PC-3 (cell line): ENCODE data around the gene B4GALNT1. TPM values are rescaled to one million over a fixed set of nuclear protein-coding genes. Genes with fewer than 3 reads are reported as not detected.
"Not testable (repeated sequence)": the region's sequence is repeated elsewhere in the genome, so short reads cannot be mapped to it uniquely, and the experiment has no call there.

Experiments used
- ATAC-seq: fragments of 200-7000 bp; cut with Tn5 transposase; 2 replicates; pipeline ENCODE4 v1.9.1; 2020; ENCODE audit warnings: mild to moderate bottlenecking, moderate library complexity
- BruUV-seq: library from RNA; stranded (reverse); fragments of 400-500 nt; replicated peaks from 2 replicates; lab custom pipeline; 2021; lab: Mats Ljungman, UMichigan
- CTCF ChIA-PET: fragments of 300-600 bp; sonication (Branson Sonifier 250); formaldehyde crosslinking; loops from one replicate; lab custom pipeline; 2022; ENCODE audit warnings: antibody characterized with exemption; lab: Charles Lee
- POLR2A ChIA-PET: fragments of 300-600 bp; sonication (Branson Sonifier 250); formaldehyde crosslinking; loops from one replicate; lab custom pipeline; 2022; ENCODE audit warnings: antibody characterized with exemption; ENCODE audit not compliant: unreplicated experiment; lab: Charles Lee
- DNase-seq: peaks from one replicate; pipeline ENCODE4 v3.0.0-alpha.2; 2015
- H2AFZ ChIP-seq: fragments of 300-600 bp; sonication (generic); 2 replicates; pipeline ENCODE4 v1.6.0; 2016; ENCODE audit warnings: antibody characterized with exemption, low read length
- H3F3A ChIP-seq: fragments of 300-600 bp; sonication (generic); one replicate; pipeline ENCODE4 v1.6.0; 2017; ENCODE audit warnings: antibody characterized with exemption, low read length, control low read depth, mild to moderate bottlenecking; ENCODE audit not compliant: unreplicated experiment
- H3K27ac ChIP-seq: fragments of 300-600 bp; sonication (generic); 2 replicates; pipeline ENCODE4 v1.5.1; 2016; ENCODE audit warnings: mild to moderate bottlenecking, low read length
- H3K27me3 ChIP-seq: fragments of 300-600 bp; sonication (generic); 2 replicates; pipeline ENCODE4 v1.6.1; 2016; ENCODE audit warnings: low read length, mixed read lengths
- H3K36me3 ChIP-seq: fragments of 300-600 bp; sonication (generic); 2 replicates; pipeline ENCODE4 v1.6.1; 2016; ENCODE audit warnings: low read depth, mixed run types, low read length, mixed read lengths
- H3K4me1 ChIP-seq: fragments of 300-600 bp; sonication (generic); 2 replicates; pipeline ENCODE4 v1.5.1; 2016; ENCODE audit warnings: low read length; ENCODE audit not compliant: insufficient read depth
- H3K4me2 ChIP-seq: fragments of 300-600 bp; sonication (generic); 2 replicates; pipeline ENCODE4 v1.6.0; 2016; ENCODE audit warnings: low read length
- H3K4me3 ChIP-seq: fragments of 300-600 bp; sonication (generic); 2 replicates; pipeline ENCODE4 v1.5.1; 2016; ENCODE audit warnings: mild to moderate bottlenecking, low read length, mixed read lengths
- H3K79me2 ChIP-seq: fragments of 300-600 bp; sonication (generic); 2 replicates; pipeline ENCODE4 v1.6.1; 2017; ENCODE audit warnings: low read length, mixed read lengths
- H3K9ac ChIP-seq: fragments of 300-600 bp; sonication (generic); 2 replicates; pipeline ENCODE4 v1.6.0; 2016; ENCODE audit warnings: mild to moderate bottlenecking, low read length
- H3K9me2 ChIP-seq: fragments of 300-600 bp; sonication (generic); replicated peaks from 2 replicates; pipeline ENCODE4 v1.6.1; 2016; ENCODE audit warnings: mixed run types, low read length, mixed read lengths
- H3K9me3 ChIP-seq: fragments of 300-600 bp; sonication (generic); 2 replicates; pipeline ENCODE4 v1.6.1; 2016; ENCODE audit warnings: low read length, mixed read lengths
- H4K20me1 ChIP-seq: fragments of 300-600 bp; sonication (generic); 2 replicates; pipeline ENCODE4 v1.6.1; 2016; ENCODE audit warnings: low read length, mixed read lengths
- CTCF ChIP-seq: fragments of 300-600 bp; sonication (generic); conservative IDR thresholded peaks from 2 replicates; pipeline ENCODE4 v1.5.1; 2017; ENCODE audit warnings: antibody characterized with exemption, low read depth, mild to moderate bottlenecking, low read length
- EZH2 ChIP-seq: fragments of 300-600 bp; sonication (generic); IDR thresholded peaks from one replicate; pipeline ENCODE4 v1.6.1; 2017; ENCODE audit warnings: antibody characterized with exemption, mild to moderate bottlenecking, low read length; ENCODE audit not compliant: unreplicated experiment
- EZH2phosphoT487 ChIP-seq: fragments of 300-600 bp; sonication (generic); IDR thresholded peaks from 2 replicates; pipeline ENCODE4 v1.6.1; 2018; ENCODE audit warnings: mild to moderate bottlenecking, antibody characterized with exemption, low read length, borderline replicate concordance
- intact Hi-C: fragments of 100-400 bp; cut with micrococcal nuclease; formaldehyde crosslinking; loops from 2 replicates; pipeline ENCODE4 v1.9.0; 2023
- total RNA-seq: library from RNA; depleted of rRNA; stranded (reverse); fragments of >200 nt; gene quantifications from 2 replicates; pipeline ENCODE4 v1.2.3, GENCODE V29; 2014

B4GALNT1 gene
- total RNA-seq, 1 experiment from 2014 or later = 39.0 TPM

- H3F3A ChIP-seq = no peaks in the 10 kb centered on the region
- H4K20me1 ChIP-seq = peaks cover 10% of the 10 kb centered on the region; the same call in 1 of the 2 replicates
- no peaks in the 10 kb centered on the region for H3K9me3 ChIP-seq
- H3K36me3 ChIP-seq = peaks cover 7% of the 10 kb centered on the region; the same call in 1 of the 2 replicates
- ATAC-seq (peak; percentile 93), DNase-seq (peak; percentile 91)
- TF ChIP-seq EZH2 (no peak), EZH2phosphoT487 (no peak), CTCF (no peak)
- ChIA-PET CTCF (no interaction called here), POLR2A (no interaction called here)
- peaks cover 21% of the 10 kb centered on the region for H3K4me1 ChIP-seq
- H3K27ac ChIP-seq = peak within 1 kb of the TSS; percentile 11; the same call in 1 of the 2 replicates
- no peaks in the 10 kb centered on the region for H3K9me2 ChIP-seq
- H3K4me3 ChIP-seq = peak within 1 kb of the TSS; percentile 98
- TSS peak; percentile 54 for BruUV-seq
- intact Hi-C loops = no loop called here
- H3K27me3 ChIP-seq = no peaks in the 10 kb centered on the region
- peak within 1 kb of the TSS; percentile 82 for H3K9ac ChIP-seq
- H2AFZ ChIP-seq = peak within 1 kb of the TSS; percentile 88
- H3K79me2 ChIP-seq = peaks cover 33% of the 10 kb centered on the region
- H3K4me2 ChIP-seq = peak within 1 kb of the TSS; percentile 94
These were observed 41.9 kb downstream of the B4GALNT1 start, which contains the start of gene PIP4K2C for GRCh38 chr12:57590864-57591781. Gene PIP4K2C (plus strand): TSS chr12:57591192. CDS start chr12:57591290, 98 bp downstream.

DNA sequence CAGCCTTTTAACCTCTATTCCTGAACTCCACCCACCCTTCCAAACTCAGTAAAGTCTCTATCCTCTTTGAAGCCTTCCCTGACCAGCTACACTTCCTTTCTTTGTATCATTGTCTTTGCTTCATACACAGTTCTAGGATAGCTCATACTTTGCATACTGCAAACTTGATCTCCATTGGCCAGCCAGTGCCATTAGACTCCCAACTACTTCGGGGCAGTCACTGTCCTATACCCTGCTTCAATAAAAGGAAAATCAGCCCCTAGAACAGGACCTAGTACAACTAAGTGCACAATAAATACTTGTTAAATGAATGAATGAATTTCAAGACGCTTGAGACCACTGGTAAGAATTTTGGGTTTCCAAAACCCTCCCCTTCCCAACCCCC lies 42.5 kb downstream of the B4GALNT1 start:
- TSS peak; percentile 60 for BruUV-seq
- ChIA-PET POLR2A (no interaction called here), CTCF (no interaction called here)

DNA sequence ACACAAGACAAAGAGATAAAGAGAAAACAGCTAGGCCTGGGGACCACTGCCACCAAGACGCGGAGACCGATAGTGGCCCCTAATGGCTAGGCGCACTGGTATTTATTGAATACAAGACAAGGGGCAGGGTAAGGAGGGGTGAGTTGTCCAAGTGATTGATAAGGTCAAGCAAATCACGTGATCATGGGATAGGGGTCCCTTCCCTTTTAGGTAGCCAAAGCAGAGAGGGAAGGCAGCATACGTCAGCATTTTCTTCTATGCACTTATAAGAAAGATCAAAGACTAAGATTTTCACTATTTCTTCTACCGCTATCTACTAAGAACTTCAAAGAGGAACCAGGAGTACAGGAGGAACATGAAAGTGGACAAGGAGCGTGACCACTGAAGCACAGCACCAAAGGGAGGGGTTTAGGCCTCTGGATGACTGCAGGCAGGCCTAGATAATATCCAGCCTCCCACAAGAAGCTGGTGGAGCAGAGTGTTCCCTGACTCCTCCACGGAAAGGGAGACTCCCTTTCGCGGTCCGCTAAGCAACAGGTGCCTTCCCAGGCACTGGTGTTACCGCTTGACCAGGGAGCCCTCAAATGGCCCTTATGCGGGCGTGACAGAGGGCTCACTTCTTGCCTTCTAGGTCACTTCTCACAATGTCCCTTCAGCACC lies 43.9 kb downstream of the B4GALNT1 start:
- intact Hi-C loops, BruUV-seq, POLR2A ChIA-PET: not testable (repeated sequence)

More for the DNA sequence above, 42.5 kb downstream of the B4GALNT1 start:
- H3K9ac ChIP-seq = peak overlapping the region; percentile 82
- H3K27ac ChIP-seq = 0 out of 2 replicates have a peak overlapping the region, but pooled peaks have one; percentile 11
- peaks cover 10% of the 10 kb centered on the region; the same call in 1 of the 2 replicates for H4K20me1 ChIP-seq
- DNase-seq = no peak
- H3K4me1 ChIP-seq = peaks cover 21% of the 10 kb centered on the region
- no peaks in the 10 kb centered on the region for H3K9me2 ChIP-seq
- no peak for ATAC-seq
- no peaks in the 10 kb centered on the region for H3K27me3 ChIP-seq
- H2AFZ ChIP-seq = peak overlapping the region; percentile 88
- peaks cover 4% of the 10 kb centered on the region; the same call in 1 of the 2 replicates for H3K36me3 ChIP-seq
- intact Hi-C loops = no loop called here
- no peaks in the 10 kb centered on the region for H3F3A ChIP-seq
- peaks cover 33% of the 10 kb centered on the region for H3K79me2 ChIP-seq
- TF ChIP-seq CTCF = no peak
- TF ChIP-seq EZH2phosphoT487 = no peak
- no peak for TF ChIP-seq EZH2
- no peaks in the 10 kb centered on the region for H3K9me3 ChIP-seq
- H3K4me3 ChIP-seq = peak overlapping the region; percentile 98
- peak overlapping the region; percentile 94 for H3K4me2 ChIP-seq

More for the DNA sequence above, 43.9 kb downstream of the B4GALNT1 start:
- DNase-seq, H3F3A ChIP-seq, H3K9me3 ChIP-seq, H2AFZ ChIP-seq, H3K9ac ChIP-seq, H3K9me2 ChIP-seq, H3K36me3 ChIP-seq, ATAC-seq, H3K4me2 ChIP-seq, H3K27me3 ChIP-seq, CTCF ChIA-PET, H3K27ac ChIP-seq, H3K4me3 ChIP-seq: not testable (repeated sequence)
- peaks cover 30% of the 10 kb centered on the region for H3K79me2 ChIP-seq
- H4K20me1 ChIP-seq = peaks cover 10% of the 10 kb centered on the region; the same call in 1 of the 2 replicates
- H3K4me1 ChIP-seq = peaks cover 21% of the 10 kb centered on the region
